ENCODE results near the gene CTXND1. TPM values are rescaled to one million over a fixed set of nuclear protein-coding genes. Genes with fewer than 3 reads are reported as not detected.

CTXND1 gene
- polyA plus RNA-seq, 1 donor, result 0.70 TPM

DNA sequence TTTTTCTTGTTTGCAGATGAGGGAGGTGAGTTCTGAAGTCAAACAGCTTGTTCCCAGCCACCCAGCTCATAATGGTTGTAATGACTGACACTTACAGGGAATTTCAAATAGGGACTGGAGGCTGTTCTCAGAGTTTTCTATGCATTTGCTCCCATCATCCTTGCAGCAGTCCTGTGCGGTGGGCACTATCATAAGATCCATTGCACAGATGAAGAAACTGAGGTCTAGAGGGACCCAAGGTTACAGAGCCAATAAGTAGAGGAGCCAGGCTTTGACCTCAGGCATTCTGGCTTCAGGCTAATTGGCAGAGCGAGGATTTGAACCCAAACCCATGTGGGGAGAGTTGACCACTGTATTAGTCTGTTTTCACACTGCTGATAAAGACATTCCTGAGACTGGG is 66.9 kb downstream of the CTXND1 start:
- peaks cover 71% of the 10 kb centered on the region for H3K36me3 ChIP-seq (ENCODE audit: control insufficient read depth, insufficient read depth, low read length)
- H3K9me3 ChIP-seq (ENCODE audit: control insufficient read depth, low read depth, low read length), result no peaks in the 10 kb centered on the region
- WGBS (ENCODE audit: insufficient coverage, low lambda C conversion rate), result no CpG with 5 or more reads among the region's 2 CpGs
- no peaks in the 10 kb centered on the region for H3K27me3 ChIP-seq (ENCODE audit: control insufficient read depth, insufficient read depth, low read length)
- no peak for DNase-seq
- H3K4me3 ChIP-seq (ENCODE audit: low read length), result no peak overlapping the region
- H3K4me1 ChIP-seq (ENCODE audit: control insufficient read depth, insufficient read depth, low read length), result peaks cover 5% of the 10 kb centered on the region
- no peak overlapping the region for H3K27ac ChIP-seq (ENCODE audit: low read length)

- Histone ChIP-seq H3K4me1 (ENCODE audit: control insufficient read depth, insufficient read depth, low read length) (peaks cover 5% of the 10 kb centered on the region), H3K4me3 (ENCODE audit: low read length) (no peak overlapping the region), H3K27me3 (ENCODE audit: control insufficient read depth, insufficient read depth, low read length) (no peaks in the 10 kb centered on the region), H3K27ac (ENCODE audit: low read length) (no peak overlapping the region), H3K9me3 (ENCODE audit: control insufficient read depth, low read depth, low read length) (no peaks in the 10 kb centered on the region), H3K36me3 (ENCODE audit: control insufficient read depth, insufficient read depth, low read length) (peaks cover 77% of the 10 kb centered on the region)
- no CpG with 5 or more reads among the region's 7 CpGs for WGBS (ENCODE audit: insufficient coverage, low lambda C conversion rate)
- DNase-seq, result no peak
Measured at GRCh38 chr15:80184554-80184953, 67.5 kb downstream of the CTXND1 start.

- H3K4me1 ChIP-seq (ENCODE audit: control insufficient read depth, insufficient read depth, low read length), result peaks cover 4% of the 10 kb centered on the region
- peaks cover 81% of the 10 kb centered on the region for H3K36me3 ChIP-seq (ENCODE audit: control insufficient read depth, insufficient read depth, low read length)
- H3K27me3 ChIP-seq (ENCODE audit: control insufficient read depth, insufficient read depth, low read length), result no peaks in the 10 kb centered on the region
- DNase-seq, result no peak
- H3K4me3 ChIP-seq (ENCODE audit: low read length), result no peak overlapping the region
- no CpG with 5 or more reads among the region's 6 CpGs for WGBS (ENCODE audit: insufficient coverage, low lambda C conversion rate)
- H3K27ac ChIP-seq (ENCODE audit: low read length), result no peak overlapping the region
- no peaks in the 10 kb centered on the region for H3K9me3 ChIP-seq (ENCODE audit: control insufficient read depth, low read depth, low read length)
Measured at GRCh38 chr15:80183886-80184285, 68.1 kb downstream of the CTXND1 start.

GRCh38 chr15:80183306-80183705 is 68.7 kb downstream of the CTXND1 start:
- no peaks in the 10 kb centered on the region for H3K27me3 ChIP-seq (ENCODE audit: control insufficient read depth, insufficient read depth, low read length)
- no peak for DNase-seq
- 100% methylated on average over 1 of the region's 10 CpGs for WGBS (ENCODE audit: insufficient coverage, low lambda C conversion rate)
- no peak overlapping the region for H3K27ac ChIP-seq (ENCODE audit: low read length)
- no peak overlapping the region for H3K4me3 ChIP-seq (ENCODE audit: low read length)
- peaks cover 80% of the 10 kb centered on the region for H3K36me3 ChIP-seq (ENCODE audit: control insufficient read depth, insufficient read depth, low read length)
- H3K4me1 ChIP-seq (ENCODE audit: control insufficient read depth, insufficient read depth, low read length), result peaks cover 4% of the 10 kb centered on the region
- no peaks in the 10 kb centered on the region for H3K9me3 ChIP-seq (ENCODE audit: control insufficient read depth, low read depth, low read length)

GRCh38 chr15:80182611-80183261 is 69.3 kb downstream of the CTXND1 start:
- DNase-seq, result no peak
- H3K27ac ChIP-seq (ENCODE audit: low read length), result no peak overlapping the region
- H3K4me1 ChIP-seq (ENCODE audit: control insufficient read depth, insufficient read depth, low read length), result peaks cover 2% of the 10 kb centered on the region
- H3K27me3 ChIP-seq (ENCODE audit: control insufficient read depth, insufficient read depth, low read length), result no peaks in the 10 kb centered on the region
- WGBS (ENCODE audit: insufficient coverage, low lambda C conversion rate), result 76% methylated on average over 2 of the region's 5 CpGs
- H3K9me3 ChIP-seq (ENCODE audit: control insufficient read depth, low read depth, low read length), result no peaks in the 10 kb centered on the region
- no peak overlapping the region for H3K4me3 ChIP-seq (ENCODE audit: low read length)
- H3K36me3 ChIP-seq (ENCODE audit: control insufficient read depth, insufficient read depth, low read length), result peaks cover 85% of the 10 kb centered on the region

- H3K4me3 ChIP-seq (ENCODE audit: low read length), result no peak overlapping the region
- DNase-seq, result no peak
- no CpG with 5 or more reads among the region's 10 CpGs for WGBS (ENCODE audit: insufficient coverage, low lambda C conversion rate)
- no peaks in the 10 kb centered on the region for H3K27me3 ChIP-seq (ENCODE audit: control insufficient read depth, insufficient read depth, low read length)
- no peaks in the 10 kb centered on the region for H3K9me3 ChIP-seq (ENCODE audit: control insufficient read depth, low read depth, low read length)
- H3K36me3 ChIP-seq (ENCODE audit: control insufficient read depth, insufficient read depth, low read length), result peaks cover 81% of the 10 kb centered on the region
- no peak overlapping the region for H3K27ac ChIP-seq (ENCODE audit: low read length)
- H3K4me1 ChIP-seq (ENCODE audit: control insufficient read depth, insufficient read depth, low read length), result no peaks in the 10 kb centered on the region
Measured at GRCh38 chr15:80180986-80181385, 71.0 kb downstream of the CTXND1 start.

DNA sequence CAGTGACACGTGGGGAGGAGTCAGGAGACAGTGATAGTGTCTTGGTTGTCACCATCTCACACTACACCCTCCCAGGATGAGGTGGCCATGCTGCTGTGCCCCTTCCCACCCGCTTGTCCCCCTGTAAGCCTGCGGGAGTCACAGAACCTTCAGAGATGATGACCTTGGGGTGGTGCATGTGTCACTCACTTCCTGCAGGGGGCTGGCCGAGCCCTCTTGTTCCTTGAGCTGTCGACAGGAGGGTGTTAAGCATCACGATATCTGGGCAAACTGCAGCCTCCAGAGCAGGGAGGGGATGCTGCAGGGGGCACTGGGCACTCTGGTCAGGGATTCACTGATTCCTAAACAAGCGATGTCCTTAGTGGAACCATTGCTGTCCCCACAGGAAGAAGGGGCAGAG is 71.5 kb downstream of the CTXND1 start:
- H3K27me3 ChIP-seq (ENCODE audit: control insufficient read depth, insufficient read depth, low read length), result no peaks in the 10 kb centered on the region
- no peak overlapping the region for H3K4me3 ChIP-seq (ENCODE audit: low read length)
- H3K27ac ChIP-seq (ENCODE audit: low read length), result no peak overlapping the region
- H3K36me3 ChIP-seq (ENCODE audit: control insufficient read depth, insufficient read depth, low read length), result peaks cover 79% of the 10 kb centered on the region
- H3K9me3 ChIP-seq (ENCODE audit: control insufficient read depth, low read depth, low read length), result no peaks in the 10 kb centered on the region
- no peaks in the 10 kb centered on the region for H3K4me1 ChIP-seq (ENCODE audit: control insufficient read depth, insufficient read depth, low read length)
- no peak for DNase-seq
- no CpG with 5 or more reads among the region's 7 CpGs for WGBS (ENCODE audit: insufficient coverage, low lambda C conversion rate)

- H3K36me3 ChIP-seq (ENCODE audit: control insufficient read depth, insufficient read depth, low read length), result peaks cover 80% of the 10 kb centered on the region
- H3K4me1 ChIP-seq (ENCODE audit: control insufficient read depth, insufficient read depth, low read length), result no peaks in the 10 kb centered on the region
- no CpG with 5 or more reads among the region's 16 CpGs for WGBS (ENCODE audit: insufficient coverage, low lambda C conversion rate)
- H3K9me3 ChIP-seq (ENCODE audit: control insufficient read depth, low read depth, low read length), result no peaks in the 10 kb centered on the region
- H3K4me3 ChIP-seq (ENCODE audit: low read length), result no peak overlapping the region
- no peak overlapping the region for H3K27ac ChIP-seq (ENCODE audit: low read length)
- H3K27me3 ChIP-seq (ENCODE audit: control insufficient read depth, insufficient read depth, low read length), result no peaks in the 10 kb centered on the region
- DNase-seq, result no peak
Measured at GRCh38 chr15:80179935-80180334, 72.1 kb downstream of the CTXND1 start.

GRCh38 chr15:80179025-80179759 is 72.8 kb downstream of the CTXND1 start:
- no peaks in the 10 kb centered on the region for H3K9me3 ChIP-seq (ENCODE audit: control insufficient read depth, low read depth, low read length)
- peaks cover 82% of the 10 kb centered on the region for H3K36me3 ChIP-seq (ENCODE audit: control insufficient read depth, insufficient read depth, low read length)
- 100% methylated on average over 2 of the region's 17 CpGs for WGBS (ENCODE audit: insufficient coverage, low lambda C conversion rate)
- no peak overlapping the region for H3K4me3 ChIP-seq (ENCODE audit: low read length)
- no peak overlapping the region for H3K27ac ChIP-seq (ENCODE audit: low read length)
- H3K27me3 ChIP-seq (ENCODE audit: control insufficient read depth, insufficient read depth, low read length), result no peaks in the 10 kb centered on the region
- no peak for DNase-seq
- H3K4me1 ChIP-seq (ENCODE audit: control insufficient read depth, insufficient read depth, low read length), result no peaks in the 10 kb centered on the region

DNA sequence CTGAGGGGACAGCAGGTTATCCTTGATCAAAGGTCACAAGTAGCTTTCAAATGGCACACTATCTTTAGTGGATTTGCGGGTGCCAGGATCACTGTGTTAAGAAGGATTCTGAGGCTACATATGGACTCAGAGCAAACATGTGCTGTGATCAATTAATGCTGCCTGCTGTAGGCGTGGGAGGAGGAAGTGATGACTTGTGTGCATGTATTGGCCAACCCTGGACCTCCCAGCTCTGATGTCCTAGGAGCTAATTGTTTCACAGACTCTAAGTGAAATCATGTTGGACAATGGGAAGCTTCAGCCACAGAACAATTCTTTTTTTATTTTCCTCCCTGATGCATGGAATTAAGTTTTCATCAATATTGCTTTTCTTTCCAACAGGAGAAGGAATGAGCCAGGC is 74.9 kb downstream of the CTXND1 start:
- Histone ChIP-seq H3K27me3 (ENCODE audit: control insufficient read depth, insufficient read depth, low read length) (no peaks in the 10 kb centered on the region), H3K4me1 (ENCODE audit: control insufficient read depth, insufficient read depth, low read length) (no peaks in the 10 kb centered on the region), H3K9me3 (ENCODE audit: control insufficient read depth, low read depth, low read length) (no peaks in the 10 kb centered on the region), H3K36me3 (ENCODE audit: control insufficient read depth, insufficient read depth, low read length) (peaks cover 82% of the 10 kb centered on the region), H3K27ac (ENCODE audit: low read length) (no peak overlapping the region), H3K4me3 (ENCODE audit: low read length) (no peak overlapping the region)
- no CpG with 5 or more reads among the region's 2 CpGs for WGBS (ENCODE audit: insufficient coverage, low lambda C conversion rate)
- no peak for DNase-seq

GRCh38 chr15:80176443-80176842 is 75.6 kb downstream of the CTXND1 start:
- H3K27ac ChIP-seq (ENCODE audit: low read length), result no peak overlapping the region
- no peaks in the 10 kb centered on the region for H3K4me1 ChIP-seq (ENCODE audit: control insufficient read depth, insufficient read depth, low read length)
- H3K4me3 ChIP-seq (ENCODE audit: low read length), result no peak overlapping the region
- peaks cover 81% of the 10 kb centered on the region for H3K36me3 ChIP-seq (ENCODE audit: control insufficient read depth, insufficient read depth, low read length)
- no peaks in the 10 kb centered on the region for H3K27me3 ChIP-seq (ENCODE audit: control insufficient read depth, insufficient read depth, low read length)
- WGBS (ENCODE audit: insufficient coverage, low lambda C conversion rate), result no CpG with 5 or more reads among the region's 6 CpGs
- H3K9me3 ChIP-seq (ENCODE audit: control insufficient read depth, low read depth, low read length), result no peaks in the 10 kb centered on the region
- no peak for DNase-seq
